SK-N-SH (cell line): ENCODE results near the gene GALK2. TPM values are rescaled to one million over a fixed set of nuclear protein-coding genes. Genes with fewer than 3 reads are reported as not detected.
A peak's percentile ranks its signal among the peaks of the same experiment; 100 is the strongest.

Source experiments
- CTCF ChIA-PET: fragments of 300-600, 350-600 bp; formaldehyde crosslinking; extraction: SDS; loops from one replicate; lab custom pipeline; 2021; lab: Yijun Ruan, JAX
- POLR2A ChIA-PET: fragments of 350-600 bp; sonication (Branson Sonifier 250); formaldehyde crosslinking; extraction: SDS; loops from one replicate; lab custom pipeline; 2020; ENCODE audit warnings: antibody characterized with exemption, inconsistent platforms; lab: Yijun Ruan, JAX
- DNase-seq: peaks from one replicate; pipeline ENCODE4 v3.0.0; 2012
- H2AFZ ChIP-seq: fragments of 200-600 bp; sonication (generic); 2 replicates; pipeline ENCODE4 v1.8.1; 2016; ENCODE audit warnings: antibody characterized with exemption, mild to moderate bottlenecking, low read depth
- H3F3A ChIP-seq: fragments of 200-600 bp; sonication (generic); replicated peaks from 2 replicates; pipeline ENCODE3; 2016; ENCODE audit warnings: antibody characterized with exemption, mild to moderate bottlenecking; ENCODE audit not compliant: insufficient read depth
- H3K27ac ChIP-seq, 2 experiments: fragments of 200-500 bp in 1 of 2; fragments of 200-600 bp in 1 of 2; sonication (Bioruptor generic) in 1 of 2; sonication (generic), shearing (Covaris generic) in 1 of 2; 2 replicates each; pipeline versions ENCODE4 v1.5.1 to v1.6.1; 2014 to 2016; ENCODE audit warnings: low read depth in 2 of 2, inconsistent platforms in 1 of 2, low read length in 1 of 2, mild to moderate bottlenecking in 1 of 2, mixed read lengths in 1 of 2
- H3K27me3 ChIP-seq: fragments of 200-600 bp; sonication (generic), shearing (Covaris generic); 2 replicates; pipeline ENCODE4 v1.6.1; 2016; ENCODE audit warnings: mixed run types; ENCODE audit not compliant: insufficient read depth
- H3K36me3 ChIP-seq, 2 experiments: fragments of 200-500 bp in 1 of 2; fragments of 200-600 bp in 1 of 2; sonication (Bioruptor generic) in 1 of 2; sonication (generic) in 1 of 2; replicated peaks in 1 of 2; 2 replicates each; pipeline versions ENCODE3 to v1.5.1; 2014 to 2016; ENCODE audit warnings: low read length in 1 of 2, mild to moderate bottlenecking in 1 of 2; ENCODE audit not compliant: insufficient read depth in 2 of 2, control insufficient read depth in 1 of 2
- H3K4me1 ChIP-seq, 2 experiments: fragments of 200-500 bp in 1 of 2; fragments of 200-600 bp in 1 of 2; sonication (Bioruptor generic) in 1 of 2; sonication (generic), shearing (Covaris generic) in 1 of 2; 2 replicates each; pipeline versions ENCODE4 v1.5.1 to v1.6.1; 2014 to 2016; ENCODE audit warnings: low read depth in 1 of 2, low read length in 1 of 2, mixed run types in 1 of 2; ENCODE audit not compliant: insufficient read depth in 2 of 2, control insufficient read depth in 1 of 2
- H3K4me2 ChIP-seq: fragments of 200-600 bp; sonication (generic), shearing (Covaris generic); 2 replicates; pipeline ENCODE4 v1.6.1; 2017; ENCODE audit warnings: mixed run types
- H3K4me3 ChIP-seq, 2 experiments: fragments of 200-500 bp in 1 of 2; fragments of 200-600 bp in 1 of 2; sonication (Bioruptor generic) in 1 of 2; sonication (generic), shearing (Covaris generic) in 1 of 2; 2 replicates each; pipeline versions ENCODE4 v1.5.1 to v1.8.1; 2014 to 2016; ENCODE audit warnings: low read depth in 2 of 2, inconsistent platforms in 1 of 2, low read length in 1 of 2, mild to moderate bottlenecking in 1 of 2, mixed read lengths in 1 of 2, moderate library complexity in 1 of 2
- H3K79me2 ChIP-seq: fragments of 200-600 bp; sonication (generic); 2 replicates; pipeline ENCODE4 v1.8.1; 2017; ENCODE audit warnings: mild to moderate bottlenecking; ENCODE audit not compliant: insufficient read depth
- H3K9ac ChIP-seq: fragments of 200-600 bp; sonication (generic); 2 replicates; pipeline ENCODE4 v1.6.1; 2017; ENCODE audit warnings: mixed run types
- H3K9me2 ChIP-seq: fragments of 200-600 bp; sonication (generic); 2 replicates; pipeline ENCODE4 v1.6.1; 2017; ENCODE audit warnings: mixed run types
- H3K9me3 ChIP-seq: fragments of 200-600 bp; sonication (generic); 2 replicates; pipeline ENCODE4 v1.6.1; 2017; ENCODE audit warnings: mixed run types, mild to moderate bottlenecking, moderate library complexity
- H4K20me1 ChIP-seq: fragments of 200-600 bp; sonication (generic); 2 replicates; pipeline ENCODE4 v1.6.1; 2017; ENCODE audit warnings: mild to moderate bottlenecking, mixed run types; ENCODE audit not compliant: insufficient read depth
- CHD2 ChIP-seq: fragments of 150-350 bp; IDR thresholded peaks from 2 replicates; pipeline ENCODE4 v1.6.1; 2018; ENCODE audit warnings: low read length; ENCODE audit not compliant: partially characterized antibody
- EP300 ChIP-seq, 2 experiments: IDR thresholded peaks; 2 replicates each; pipeline versions ENCODE4 v1.4.0 to v1.6.1; 2012; ENCODE audit warnings: borderline replicate concordance in 1 of 2, low read depth in 1 of 2, low read length in 1 of 2
- EZH2phosphoT487 ChIP-seq: fragments of 200-600 bp; sonication (generic); IDR thresholded peaks from 2 replicates; pipeline ENCODE4 v1.6.1; 2017; ENCODE audit warnings: low read depth, mixed run types, mild to moderate bottlenecking, antibody characterized with exemption, moderate library complexity, borderline replicate concordance
- FOXJ3 ChIP-seq: sonication (generic); formaldehyde crosslinking; IDR thresholded peaks from 2 replicates; pipeline ENCODE4 v1.5.1; 2020; ENCODE audit warnings: mild to moderate bottlenecking, missing genetic modification reagents
- FOXM1 ChIP-seq: IDR thresholded peaks from 2 replicates; pipeline ENCODE4 v1.4.0; 2012; ENCODE audit warnings: low read depth, mild to moderate bottlenecking
- GABPA ChIP-seq: IDR thresholded peaks from 2 replicates; pipeline ENCODE4 v1.4.0; 2012; ENCODE audit warnings: low read depth, mild to moderate bottlenecking
- MAX ChIP-seq: IDR thresholded peaks from 2 replicates; pipeline ENCODE4 v1.4.0; 2012; ENCODE audit warnings: low read depth
- MXI1 ChIP-seq: IDR thresholded peaks from 2 replicates; pipeline ENCODE4 v1.6.1; 2012; ENCODE audit warnings: mild to moderate bottlenecking, low read depth, low read length, improper control_type of control experiment
- NFIC ChIP-seq: IDR thresholded peaks from 2 replicates; pipeline ENCODE4 v1.4.0; 2012; ENCODE audit warnings: borderline replicate concordance
- NRF1 ChIP-seq: IDR thresholded peaks from 2 replicates; pipeline ENCODE4 v1.6.1; 2012; ENCODE audit warnings: low read depth, mild to moderate bottlenecking, low read length
- PBX3 ChIP-seq: IDR thresholded peaks from 2 replicates; pipeline ENCODE4; 2012
- RCOR1 ChIP-seq: fragments of 150-350 bp; IDR thresholded peaks from 2 replicates; pipeline ENCODE4 v1.6.1; 2017; ENCODE audit warnings: antibody characterized with exemption, low read length
- REST ChIP-seq: IDR thresholded peaks from 2 replicates; pipeline ENCODE4 v1.6.1; 2012; ENCODE audit warnings: mild to moderate bottlenecking, low read depth, low read length, moderate library complexity
- RFX5 ChIP-seq: IDR thresholded peaks from 2 replicates; pipeline ENCODE4 v1.6.1; 2012; ENCODE audit warnings: mild to moderate bottlenecking, improper control_type of control experiment, low read length
- RXRA ChIP-seq: IDR thresholded peaks from 2 replicates; pipeline ENCODE4 v1.4.0; 2012; ENCODE audit warnings: low read depth, mild to moderate bottlenecking, borderline replicate concordance
- SIN3A ChIP-seq: IDR thresholded peaks from 2 replicates; pipeline ENCODE4 v1.6.1; 2012; ENCODE audit warnings: low read depth, mild to moderate bottlenecking, low read length, moderate library complexity, borderline replicate concordance
- TAF1 ChIP-seq: IDR thresholded peaks from 2 replicates; pipeline ENCODE4 v1.6.1; 2012; ENCODE audit warnings: low read depth, mild to moderate bottlenecking, low read length, moderate library complexity, borderline replicate concordance
- TCF12 ChIP-seq: IDR thresholded peaks from 2 replicates; pipeline ENCODE4 v1.4.0; 2012
- USF1 ChIP-seq: IDR thresholded peaks from 2 replicates; pipeline ENCODE4 v1.4.0; 2012; ENCODE audit warnings: low read depth, borderline replicate concordance
- USF2 ChIP-seq: fragments of 150-350 bp; IDR thresholded peaks from 2 replicates; pipeline ENCODE4 v1.6.1; 2017; ENCODE audit warnings: antibody characterized with exemption, low read length, low read depth, borderline replicate concordance
- YY1 ChIP-seq: IDR thresholded peaks from 2 replicates; pipeline ENCODE4 v1.4.0; 2012; ENCODE audit warnings: low read depth, mild to moderate bottlenecking
- ZBTB33 ChIP-seq: IDR thresholded peaks from 2 replicates; pipeline ENCODE4 v1.4.0; 2012; ENCODE audit warnings: low read depth, borderline replicate concordance
- WGBS: methylation state at CpG from one replicate; pipeline ENCODE4 v1.1.6; 2017; ENCODE audit warnings: low lambda C conversion rate; 5-methylcytosine and 5-hydroxymethylcytosine counted together
- polyA plus RNA-seq, 3 experiments: library from polyadenylated mRNA; depleted of rRNA; stranded (reverse); fragments of >200 nt; gene quantifications; 2 replicates each; pipeline ENCODE4 v1.2.3, GENCODE V29; 2012

Gene GALK2
- polyA plus RNA-seq, 1 of the 3 experiments (the other 2 are of a cell fraction): 19.0 TPM

GRCh38 chr15:49155110-49155833 is 14.8 kb upstream of the GALK2 start, which contains the start of gene COPS2:
COPS2 (minus strand) TSS chr15:49155599; CDS start chr15:49155578, 21 bp downstream.
- H3K27ac ChIP-seq: peak within 1 kb of the TSS; percentile 75 to 90
- H3K27me3 ChIP-seq: no peaks in the 10 kb centered on the region
- H3K36me3 ChIP-seq: peaks cover 0 to 14% of the 10 kb centered on the region in 2 experiments
- H3K9me2 ChIP-seq: no peaks in the 10 kb centered on the region
- peak within 1 kb of the TSS; percentile 95 for H3K9ac ChIP-seq
- peaks cover 33% of the 10 kb centered on the region for H4K20me1 ChIP-seq
- ChIA-PET POLR2A (interaction anchor here (1.1 to 1.9 kb wide), 4 partner anchors 14 to 277 kb away, joined by 6 to 19 read pairs (median 8); partner anchors contain the start of genes EID1, GALK2, SECISBP2L and SHC4), CTCF (interaction anchor here (0.6 to 3.5 kb wide), 6 partner anchors 9 to 990 kb away, joined by 3 to 27 read pairs (median 4); no protein-coding TSS in a partner anchor)
- peak within 1 kb of the TSS; percentile 72 for H3K4me2 ChIP-seq
- H2AFZ ChIP-seq: peak within 1 kb of the TSS; percentile 96
- DNase-seq: peak; percentile 85
- H3K79me2 ChIP-seq: peaks cover 80% of the 10 kb centered on the region
- peaks cover 4 to 7% of the 10 kb centered on the region in 2 experiments; a peak in 2 of 4 replicates for H3K4me1 ChIP-seq
- peak within 1 kb of the TSS; percentile 96 to 97 for H3K4me3 ChIP-seq
- peaks cover 11% of the 10 kb centered on the region for H3F3A ChIP-seq
- H3K9me3 ChIP-seq: no peaks in the 10 kb centered on the region
- WGBS: 1% methylated on average over 29 of the region's 46 CpGs
- TF ChIP-seq GABPA (peak; percentile 98), EZH2phosphoT487 (no peak), EP300 (IDR thresholded peaks at IDR 0.05; ENCODE audit: borderline replicate concordance in 1 of 2, low read depth in 1 of 2, low read length in 1 of 2) (peak in 1 of 2 experiments; percentile 51; a peak in 1 of 4 replicates), CHD2 (peak; percentile 95), NRF1 (no peak), USF1 (peak; percentile 11; the same call in 1 of the 2 replicates), MAX (peak; percentile 88), SIN3A (peak; percentile 92; the same call in 1 of the 2 replicates), TAF1 (peak; percentile 88; the same call in 1 of the 2 replicates), REST (peak; percentile 29; the same call in 1 of the 2 replicates), USF2 (no peak), PBX3 (peak; percentile 79), ZBTB33 (0 out of 2 replicates have a peak, but pooled peaks have one; percentile 18), MXI1 (peak; percentile 94), RFX5 (peak; percentile 80), NFIC (peak; percentile 24; the same call in 1 of the 2 replicates), FOXM1 (no peak), TCF12 (peak; percentile 55; the same call in 1 of the 2 replicates), FOXJ3 (CRISPR knock-in tag) (no peak), RXRA (no peak), YY1 (peak; percentile 89), RCOR1 (peak; percentile 86)
